Skin epidermis (tissue), 12 donors: ENCODE results near the gene LGALS13.
"Not testable (repeated sequence)": the region's sequence is repeated elsewhere in the genome, so short reads cannot be mapped to it uniquely, and the experiment has no call there.

ENCODE experiments used
- H3K27ac ChIP-seq, 21 experiments: fragments of 200-600 bp; sonication (generic) in 11 of 21; one replicate each; pipeline ENCODE4 v1.5.0; 2020; ENCODE audit warnings: mild to moderate bottlenecking in 3 of 21, inconsistent platforms in 2 of 21, moderate library complexity in 2 of 21
- H3K4me3 ChIP-seq, 7 experiments: fragments of 200-600 bp; sonication (generic) in 2 of 7; one replicate each; pipeline ENCODE4 v1.5.0; 2020; ENCODE audit warnings: inconsistent platforms in 2 of 7, mild to moderate bottlenecking in 2 of 7, moderate library complexity in 1 of 7

Gene LGALS13

GRCh38 chr19:39607561-39607960 is 5.2 kb downstream of the LGALS13 start:
- Histone ChIP-seq H3K4me3 (no peak overlapping the region), H3K27ac (no peak overlapping the region)

GRCh38 chr19:39613597-39613996 is 11.3 kb downstream of the LGALS13 start:
- no peak overlapping the region for H3K27ac ChIP-seq
- H3K4me3 ChIP-seq = no peak overlapping the region

DNA sequence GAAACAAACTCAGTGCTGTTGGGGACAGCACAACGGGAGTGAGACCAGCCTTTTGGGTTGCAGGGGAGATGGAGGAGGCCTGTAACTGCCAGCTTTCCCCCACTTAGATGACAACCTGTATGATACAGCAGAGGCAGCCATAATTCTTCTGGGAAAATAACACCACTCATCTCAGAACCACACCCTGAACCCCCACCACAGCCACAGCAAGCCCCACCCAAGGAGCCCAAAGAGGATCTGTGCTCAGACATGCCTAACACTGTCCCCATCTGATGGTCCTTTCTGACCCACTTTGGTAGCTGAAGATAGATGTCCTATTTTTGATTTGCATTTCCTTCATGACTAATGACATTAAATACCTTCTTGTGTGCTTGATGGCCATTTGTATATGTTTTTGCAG is 15.4 kb downstream of the LGALS13 start:
- no peak overlapping the region for H3K27ac ChIP-seq
- H3K4me3 ChIP-seq = no peak overlapping the region

DNA sequence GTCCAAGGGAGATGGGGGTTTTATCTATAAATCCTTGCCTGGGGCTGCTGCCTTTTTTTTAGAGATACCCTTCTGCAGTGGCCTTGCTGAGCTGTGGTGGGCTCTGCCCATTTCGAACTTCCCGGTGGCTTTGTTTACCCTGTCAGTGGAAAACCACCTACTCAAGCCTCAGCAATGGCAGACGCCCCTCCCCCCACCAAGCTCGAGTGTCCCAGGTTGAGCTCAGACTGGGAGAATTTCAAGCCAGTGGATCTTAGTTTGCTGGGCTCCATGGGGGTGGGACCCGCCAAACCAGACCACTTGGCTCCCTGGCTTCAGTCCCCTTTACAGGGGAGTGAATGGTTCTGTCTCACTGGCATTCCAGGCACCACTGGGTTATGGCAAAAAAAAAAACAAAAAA is 21.6 kb downstream of the LGALS13 start:
- no peak overlapping the region for H3K27ac ChIP-seq
- H3K4me3 ChIP-seq = no peak overlapping the region

- not testable (repeated sequence) for H3K27ac ChIP-seq
Observed at GRCh38 chr19:39627631-39628030, 25.3 kb downstream of the LGALS13 start.

DNA sequence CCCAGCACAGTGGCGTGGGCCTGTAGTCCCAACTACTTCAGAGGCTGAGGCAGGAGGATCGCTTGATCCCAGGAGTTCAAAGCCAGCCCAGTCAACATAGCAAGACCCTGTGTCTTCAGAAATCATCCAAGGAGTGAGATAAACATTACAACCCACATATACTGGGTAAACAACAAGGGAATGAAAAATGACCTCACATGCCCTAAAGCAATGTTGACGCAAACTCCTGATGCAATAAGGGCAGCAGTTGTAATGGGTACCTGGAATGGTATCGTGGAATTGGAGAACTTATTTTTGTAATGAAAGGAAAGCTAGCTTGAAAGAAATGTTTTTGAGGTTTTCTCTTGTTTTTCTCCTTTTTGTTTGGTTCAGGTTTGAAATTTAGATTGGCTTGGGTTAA is 28.9 kb downstream of the LGALS13 start:
- H3K4me3 ChIP-seq = no peak overlapping the region
- no peak overlapping the region for H3K27ac ChIP-seq

More at GRCh38 chr19:39627631-39628030, 25.3 kb downstream of the LGALS13 start:
- H3K4me3 ChIP-seq = not testable (repeated sequence)

GRCh38 chr19:39631626-39632025 is 29.3 kb downstream of the LGALS13 start:
- H3K27ac ChIP-seq = no peak overlapping the region
- no peak overlapping the region for H3K4me3 ChIP-seq

DNA sequence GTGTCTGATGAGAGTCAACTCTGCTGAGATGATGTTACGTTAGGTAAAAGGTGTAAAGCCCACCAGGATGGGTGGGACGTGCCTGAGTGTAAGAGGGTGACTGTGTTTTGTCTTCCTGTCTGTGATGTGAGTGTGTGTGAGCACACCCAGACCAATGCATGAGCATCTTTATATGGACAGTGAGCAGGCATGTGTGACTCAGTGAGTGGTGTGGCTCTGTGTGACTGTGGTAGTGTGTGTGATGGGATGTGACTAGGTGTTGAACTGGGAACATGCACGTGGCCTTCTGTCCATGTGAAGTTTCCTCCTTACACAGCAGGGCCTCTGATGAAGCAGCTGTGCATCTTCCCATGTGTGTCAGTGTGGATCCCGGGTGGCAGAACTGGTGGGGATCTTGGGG is 35.6 kb downstream of the LGALS13 start:
- Histone ChIP-seq H3K4me3 (no peak overlapping the region), H3K27ac (no peak overlapping the region)

DNA sequence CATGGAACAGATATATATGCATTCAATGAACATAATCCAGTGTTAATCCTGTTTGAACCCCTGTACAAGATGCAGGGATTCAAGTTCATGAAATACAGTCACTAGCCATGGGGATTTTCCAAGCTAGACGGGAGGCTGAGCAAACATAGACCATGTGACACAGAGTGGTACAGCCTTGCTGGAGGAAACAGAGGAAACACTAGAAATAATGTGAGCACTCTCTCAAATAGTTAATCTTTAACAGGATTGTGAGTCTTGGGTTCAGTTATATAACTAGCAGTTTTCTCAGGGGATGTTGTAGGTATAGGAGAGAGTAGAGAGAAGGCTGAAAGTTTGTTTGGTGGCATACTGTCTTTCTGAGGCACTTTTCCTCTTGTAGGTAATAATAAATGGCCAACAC is 39.4 kb downstream of the LGALS13 start:
- no peak overlapping the region for H3K27ac ChIP-seq
- no peak overlapping the region for H3K4me3 ChIP-seq

DNA sequence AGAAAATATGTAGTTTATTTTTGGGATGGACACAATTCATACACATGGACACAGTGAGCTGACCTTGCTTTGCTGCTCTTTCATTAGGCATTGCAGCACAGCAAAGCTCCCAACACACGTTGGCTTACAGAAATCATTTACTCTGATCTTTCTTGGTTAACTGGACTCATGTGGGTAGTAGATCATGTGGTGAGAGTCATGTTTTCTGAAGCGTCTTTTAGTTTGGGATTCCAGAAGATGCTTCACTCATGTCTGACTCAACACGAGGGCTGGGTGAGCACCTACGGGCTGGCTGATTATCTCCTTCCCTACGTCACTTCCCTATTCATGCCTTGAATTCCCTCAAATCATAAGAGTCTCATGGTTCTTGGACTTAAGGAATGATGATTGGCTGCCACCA is 41.3 kb downstream of the LGALS13 start:
- Histone ChIP-seq H3K4me3 (no peak overlapping the region), H3K27ac (no peak overlapping the region)

- no peak overlapping the region for H3K4me3 ChIP-seq
- no peak overlapping the region for H3K27ac ChIP-seq
Observed at GRCh38 chr19:39645800-39646411, 43.6 kb downstream of the LGALS13 start.

- Histone ChIP-seq H3K27ac (no peak overlapping the region), H3K4me3 (no peak overlapping the region)
Observed at GRCh38 chr19:39647918-39648317, 45.6 kb downstream of the LGALS13 start.

- Histone ChIP-seq H3K27ac (no peak within 1 kb of the TSS), H3K4me3 (no peak within 1 kb of the TSS)
Observed at GRCh38 chr19:39655613-39656012, 53.3 kb downstream of the LGALS13 start, which contains the start of gene LGALS16. TSS of gene LGALS16 (plus strand) at chr19:39655913. CDS start at chr19:39655962, 49 bp downstream.
